CD8-positive, alpha-beta memory T cell (primary cell): ENCODE results near the gene MORN1. TPM values are rescaled to one million over a fixed set of nuclear protein-coding genes. Genes with fewer than 3 reads are reported as not detected.
"Not testable (repeated sequence)": the region's sequence is repeated elsewhere in the genome, so short reads cannot be mapped to it uniquely, and the experiment has no call there.

Experiments used
- CTCF ChIA-PET: fragments of 350-600 bp; sonication (Branson Sonifier 250); formaldehyde crosslinking; loops from one replicate; lab custom pipeline; 2021; ENCODE audit warnings: antibody characterized with exemption; lab: Charles Lee
- POLR2A ChIA-PET: fragments of 350-600 bp; sonication (Branson Sonifier 250); formaldehyde crosslinking; loops from one replicate; lab custom pipeline; 2021; ENCODE audit warnings: antibody characterized with exemption; lab: Charles Lee
- DNase-seq, 5 donors: peaks; one replicate each; pipeline versions ENCODE4 v3.0.0 to v3.0.0-alpha.2; 2020 to 2022; ENCODE audit warnings: mixed read lengths in 1 of 5
- H3K27ac ChIP-seq: one replicate; pipeline ENCODE4 v1.7.0; 2013; ENCODE audit warnings: low read depth, mild to moderate bottlenecking, low read length, moderate library complexity
- H3K27me3 ChIP-seq: 2 replicates; pipeline ENCODE4 v1.7.0; 2013; ENCODE audit warnings: low read length, mild to moderate bottlenecking; ENCODE audit not compliant: insufficient read depth, poor library complexity, severe bottlenecking
- H3K36me3 ChIP-seq: 2 replicates; pipeline ENCODE4 v1.7.0; 2013; ENCODE audit warnings: mild to moderate bottlenecking, low read length, moderate library complexity; ENCODE audit not compliant: insufficient read depth
- H3K4me1 ChIP-seq: 2 replicates; pipeline ENCODE4 v1.7.0; 2013; ENCODE audit warnings: mild to moderate bottlenecking, low read length, moderate library complexity; ENCODE audit not compliant: insufficient read depth
- H3K4me3 ChIP-seq: 2 replicates; pipeline ENCODE4 v1.7.0; 2013; ENCODE audit warnings: mild to moderate bottlenecking, low read length
- H3K9me3 ChIP-seq: 2 replicates; pipeline ENCODE4 v1.7.0; 2013; ENCODE audit warnings: mild to moderate bottlenecking, low read length
- H3K27ac Mint-ChIP-seq, 8 donors: one replicate each; pipeline ENCODE4 v1.8.0; 2020 to 2021; ENCODE audit warnings: mixed read lengths in 8 of 8, mild to moderate bottlenecking in 6 of 8, inconsistent platforms in 3 of 8, moderate library complexity in 3 of 8
- H3K27me3 Mint-ChIP-seq, 2 donors: one replicate each; pipeline ENCODE4 v1.8.0; 2020 to 2021; ENCODE audit warnings: mixed read lengths in 2 of 2, mild to moderate bottlenecking in 1 of 2, moderate library complexity in 1 of 2
- H3K36me3 Mint-ChIP-seq, 3 donors: one replicate each; pipeline ENCODE4 v1.8.0; 2020 to 2021; ENCODE audit warnings: mixed read lengths in 3 of 3, inconsistent platforms in 1 of 3, mild to moderate bottlenecking in 1 of 3
- H3K4me1 Mint-ChIP-seq, 3 donors: one replicate each; pipeline ENCODE4 v1.8.0; 2020 to 2021; ENCODE audit warnings: mixed read lengths in 3 of 3, inconsistent platforms in 1 of 3, mild to moderate bottlenecking in 1 of 3
- H3K4me3 Mint-ChIP-seq, 7 donors: one replicate each; pipeline ENCODE4 v1.8.0; 2020 to 2021; ENCODE audit warnings: mixed read lengths in 7 of 7, mild to moderate bottlenecking in 6 of 7, moderate library complexity in 4 of 7, inconsistent platforms in 2 of 7
- H3K9me3 Mint-ChIP-seq, 5 donors: one replicate each; pipeline ENCODE4 v1.8.0; 2020 to 2022; ENCODE audit warnings: mixed read lengths in 5 of 5, mild to moderate bottlenecking in 3 of 5, moderate library complexity in 2 of 5, inconsistent platforms in 1 of 5
- polyA plus RNA-seq: library from polyadenylated mRNA; unstranded; fragments of 300-500 nt; fragmentation: Illumina TruSeq; gene quantifications from one replicate; pipeline ENCODE4 v1.2.3, GENCODE V29; 2021
- total RNA-seq, 2 experiments: library from RNA; stranded (reverse); gene quantifications; one replicate each; pipeline ENCODE4 v1.2.3, GENCODE V29; 2021

Gene MORN1
- total and polyA plus RNA-seq, 3 experiments from 2014 or later: 3.3 to 10.4 (median 9.4) TPM

DNA sequence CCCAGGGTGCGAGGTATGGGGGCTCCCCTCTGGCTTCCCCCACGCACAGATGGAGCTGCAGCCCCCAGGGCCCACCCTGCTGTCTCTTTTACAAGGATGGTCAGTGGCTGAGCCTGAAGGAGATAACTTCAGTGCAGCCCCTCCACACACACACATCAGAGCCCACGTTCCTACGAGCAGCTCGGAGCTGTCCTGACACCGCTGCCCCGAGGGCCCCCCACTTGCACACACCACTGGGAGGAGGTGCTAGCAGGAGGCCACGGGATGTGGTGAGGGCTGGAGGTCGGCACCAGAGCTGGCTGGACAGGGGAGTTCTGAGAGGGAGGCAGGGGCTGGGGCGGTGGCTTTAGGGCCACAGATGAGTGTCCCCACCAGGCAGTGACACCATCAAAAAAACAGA is 53.9 kb downstream of the MORN1 start:
- Histone ChIP-seq H3K36me3 (no peaks in the 10 kb centered on the region), H3K9me3 (no peaks in the 10 kb centered on the region), H3K4me3 (no peak overlapping the region), H3K27ac (no peak overlapping the region), H3K27me3 (no peaks in the 10 kb centered on the region), H3K4me1 (no peaks in the 10 kb centered on the region)
- H3K36me3 Mint-ChIP-seq: no peaks in the 10 kb centered on the region
- no peak overlapping the region for H3K27ac Mint-ChIP-seq
- ChIA-PET POLR2A (no interaction called here), CTCF (no interaction called here)
- no peaks in the 10 kb centered on the region for H3K4me1 Mint-ChIP-seq
- H3K27me3 Mint-ChIP-seq: no peaks in the 10 kb centered on the region
- no peak overlapping the region for H3K4me3 Mint-ChIP-seq
- H3K9me3 Mint-ChIP-seq: no peaks in the 10 kb centered on the region
- no peak for DNase-seq

DNA sequence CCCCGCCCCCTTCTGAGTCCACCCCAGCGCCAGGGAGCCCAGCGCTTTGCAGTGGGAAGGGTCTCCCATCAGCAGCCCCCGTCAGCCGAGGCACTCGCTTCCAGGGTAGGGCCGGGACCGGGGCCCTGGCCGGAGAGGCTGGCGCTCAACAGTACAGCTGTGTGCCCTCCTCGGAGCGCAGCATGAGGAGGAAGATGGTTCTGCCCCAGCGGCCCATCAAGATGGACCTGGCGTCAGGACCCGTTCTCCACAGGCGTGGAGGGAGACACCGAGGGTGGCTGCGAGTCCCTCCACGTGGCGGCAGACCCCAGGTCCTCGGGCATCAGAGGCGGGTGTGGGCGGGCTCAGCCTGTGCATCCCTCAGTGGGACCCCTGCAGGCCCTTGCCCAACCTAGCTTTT is 54.3 kb downstream of the MORN1 start:
- H3K27ac Mint-ChIP-seq: no peak overlapping the region
- no peaks in the 10 kb centered on the region for H3K27me3 Mint-ChIP-seq
- no peaks in the 10 kb centered on the region for H3K36me3 Mint-ChIP-seq
- H3K9me3 Mint-ChIP-seq: no peaks in the 10 kb centered on the region
- H3K4me1 Mint-ChIP-seq: no peaks in the 10 kb centered on the region
- no peak overlapping the region for H3K27ac ChIP-seq
- no peak overlapping the region for H3K4me3 Mint-ChIP-seq
- ChIA-PET CTCF (no interaction called here), POLR2A (no interaction called here)
- no peak for DNase-seq
- no peaks in the 10 kb centered on the region for H3K36me3 ChIP-seq
- H3K27me3 ChIP-seq: no peaks in the 10 kb centered on the region
- H3K9me3 ChIP-seq: no peaks in the 10 kb centered on the region
- no peak overlapping the region for H3K4me3 ChIP-seq
- no peaks in the 10 kb centered on the region for H3K4me1 ChIP-seq

DNA sequence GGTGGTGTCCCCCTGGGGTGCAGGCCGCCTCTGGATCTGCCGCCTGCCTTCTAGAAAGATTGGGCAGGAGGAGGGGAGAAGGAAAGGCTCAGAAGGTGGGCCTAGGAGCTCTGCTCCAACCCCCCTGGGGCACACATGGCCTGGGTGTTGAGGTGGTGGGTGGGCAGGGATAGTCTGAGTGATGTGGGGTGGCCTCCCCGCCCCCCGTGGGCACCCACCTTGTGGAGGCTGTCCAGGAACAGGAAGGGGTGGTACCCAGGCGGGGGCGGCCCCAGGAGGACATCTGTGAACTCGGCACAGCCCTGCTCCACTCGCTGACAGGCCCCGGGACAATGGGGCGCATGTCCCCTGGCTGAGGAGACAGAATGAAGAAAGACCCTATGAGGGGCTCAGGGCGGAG is 54.9 kb downstream of the MORN1 start:
- POLR2A ChIA-PET: no interaction called here
- peak overlapping the region in 1 of 8 donors; percentile 54 for H3K27ac Mint-ChIP-seq

DNA sequence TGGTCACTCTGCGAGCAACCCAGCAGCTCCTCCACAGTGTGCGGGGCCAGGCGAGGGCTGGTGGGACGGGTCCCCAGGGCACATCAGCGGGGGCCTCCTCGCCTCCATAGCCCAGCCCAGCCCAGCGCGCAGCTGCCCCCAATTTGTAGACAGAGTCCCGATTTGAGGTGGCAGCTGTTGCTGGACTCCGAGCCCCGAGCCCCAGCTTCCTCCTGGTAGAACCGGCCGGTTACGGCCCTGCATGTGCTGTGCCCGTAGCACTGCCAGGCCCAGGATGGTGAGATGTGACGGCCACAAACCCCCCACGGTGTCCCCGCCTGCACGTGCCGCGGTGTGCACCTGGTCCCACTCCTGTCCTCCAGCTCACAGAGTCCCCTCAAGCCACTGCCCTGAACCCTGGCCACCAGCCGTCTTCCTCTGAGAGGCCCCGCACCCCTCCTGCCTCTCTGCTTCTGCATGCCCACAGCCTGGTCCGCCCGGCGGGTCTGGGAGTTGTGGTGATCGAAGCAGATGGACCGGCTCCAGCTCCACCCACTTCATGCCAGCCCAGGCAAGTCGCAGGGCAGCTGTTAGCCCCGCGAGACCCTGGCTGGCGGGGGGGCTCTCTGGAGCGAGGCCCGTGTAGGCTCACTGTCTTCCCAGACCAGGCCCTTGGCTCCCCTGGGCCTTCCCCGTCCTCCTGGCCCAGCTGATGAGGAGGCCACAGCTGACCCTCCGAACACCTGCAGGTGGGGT is 55.5 kb downstream of the MORN1 start:
- H3K36me3 Mint-ChIP-seq: no peaks in the 10 kb centered on the region
- H3K9me3 Mint-ChIP-seq: no peaks in the 10 kb centered on the region
- no peaks in the 10 kb centered on the region for H3K9me3 ChIP-seq
- no peak overlapping the region for H3K27ac Mint-ChIP-seq
- no peaks in the 10 kb centered on the region for H3K4me1 Mint-ChIP-seq
- H3K4me1 ChIP-seq: no peaks in the 10 kb centered on the region
- no peak overlapping the region for H3K4me3 ChIP-seq
- H3K27me3 ChIP-seq: no peaks in the 10 kb centered on the region
- no peak overlapping the region for H3K4me3 Mint-ChIP-seq
- H3K27me3 Mint-ChIP-seq: no peaks in the 10 kb centered on the region
- DNase-seq: no peak
- no peak overlapping the region for H3K27ac ChIP-seq
- no peaks in the 10 kb centered on the region for H3K36me3 ChIP-seq
- ChIA-PET CTCF (no interaction called here), POLR2A (no interaction called here)

More for the DNA sequence above, 54.9 kb downstream of the MORN1 start:
- H3K27me3 ChIP-seq: no peaks in the 10 kb centered on the region
- no peaks in the 10 kb centered on the region for H3K9me3 ChIP-seq
- H3K36me3 ChIP-seq: no peaks in the 10 kb centered on the region
- CTCF ChIA-PET: no interaction called here
- H3K4me1 Mint-ChIP-seq: no peaks in the 10 kb centered on the region
- H3K27ac ChIP-seq: no peak overlapping the region
- no peaks in the 10 kb centered on the region for H3K27me3 Mint-ChIP-seq
- H3K9me3 Mint-ChIP-seq: no peaks in the 10 kb centered on the region
- H3K4me1 ChIP-seq: no peaks in the 10 kb centered on the region
- no peak overlapping the region for H3K4me3 ChIP-seq
- H3K4me3 Mint-ChIP-seq: no peak overlapping the region
- no peak for DNase-seq
- H3K36me3 Mint-ChIP-seq: no peaks in the 10 kb centered on the region

DNA sequence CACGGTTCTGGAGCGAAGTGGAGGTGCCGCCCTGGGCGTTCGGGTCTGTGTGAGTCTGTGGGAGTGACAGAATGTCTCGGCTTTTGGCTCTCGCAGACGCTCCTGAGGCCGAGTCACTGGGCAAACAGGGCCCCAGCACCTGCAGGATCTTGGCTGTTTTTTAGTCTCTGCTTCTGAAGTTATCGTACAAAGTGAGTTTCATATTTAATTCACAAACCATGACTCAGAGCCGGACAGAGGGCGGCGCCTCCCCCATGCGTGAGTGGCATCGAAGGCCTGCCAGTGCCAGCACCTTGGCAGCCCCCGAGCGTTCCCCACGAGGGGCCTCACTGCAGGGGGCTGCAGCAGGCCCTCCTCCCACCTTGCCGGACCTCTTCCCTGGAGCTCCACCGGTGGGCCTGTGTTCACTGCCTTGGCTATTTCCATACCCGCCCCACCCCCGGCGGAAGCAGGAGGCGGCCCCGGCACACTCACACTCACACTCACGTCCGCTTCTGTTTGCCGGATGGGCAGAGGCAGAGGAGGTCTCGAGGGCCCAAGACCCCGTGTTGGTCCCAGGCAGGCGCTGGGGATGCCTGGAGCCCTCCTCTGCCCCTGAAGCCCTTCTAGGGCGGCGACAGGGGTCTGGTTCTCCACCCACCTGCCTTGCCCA is 56.3 kb downstream of the MORN1 start:
- Histone ChIP-seq H3K27ac (no peak overlapping the region), H3K27me3 (no peaks in the 10 kb centered on the region), H3K9me3 (no peaks in the 10 kb centered on the region), H3K4me3 (no peak overlapping the region), H3K4me1 (no peaks in the 10 kb centered on the region), H3K36me3 (no peaks in the 10 kb centered on the region)
- H3K4me1 Mint-ChIP-seq: no peaks in the 10 kb centered on the region
- H3K27me3 Mint-ChIP-seq: peaks cover 0 to 3% of the 10 kb centered on the region in 2 donors
- H3K27ac Mint-ChIP-seq: no peak overlapping the region
- ChIA-PET CTCF (no interaction called here), POLR2A (no interaction called here)
- no peaks in the 10 kb centered on the region for H3K9me3 Mint-ChIP-seq
- no peaks in the 10 kb centered on the region for H3K36me3 Mint-ChIP-seq
- H3K4me3 Mint-ChIP-seq: peak overlapping the region in 1 of 7 donors; percentile 6
- no peak for DNase-seq

DNA sequence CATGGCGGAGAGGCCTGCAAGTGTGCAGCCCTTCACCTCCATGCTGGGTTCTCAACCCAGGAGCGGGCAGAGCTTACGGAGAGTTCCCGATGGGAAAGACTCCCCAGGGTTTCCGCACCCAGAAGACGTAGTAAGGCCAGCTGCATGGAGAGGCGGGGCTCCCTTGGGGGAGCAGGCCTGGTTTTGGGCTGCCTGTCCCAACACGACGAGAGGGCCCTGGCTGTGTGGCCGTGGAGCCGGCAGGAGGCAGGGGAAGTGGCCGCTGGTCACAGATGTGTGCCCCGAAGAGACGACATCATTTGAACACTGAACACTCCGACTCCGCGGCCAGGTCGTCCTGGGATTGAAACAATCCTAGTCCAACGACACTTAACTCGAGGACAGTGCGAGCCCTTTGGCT is 57.0 kb downstream of the MORN1 start:
- H3K4me3 ChIP-seq: no peak overlapping the region
- no peak for DNase-seq
- H3K9me3 ChIP-seq: no peaks in the 10 kb centered on the region
- Mint-ChIP-seq H3K27me3 (peaks cover 0 to 3% of the 10 kb centered on the region in 2 donors), H3K27ac (peak overlapping the region in 1 of 8 donors; percentile 33), H3K4me1 (no peaks in the 10 kb centered on the region), H3K36me3 (no peaks in the 10 kb centered on the region), H3K4me3 (no peak overlapping the region), H3K9me3 (no peaks in the 10 kb centered on the region)
- H3K4me1 ChIP-seq: no peaks in the 10 kb centered on the region
- CTCF ChIA-PET: no interaction called here
- no peak overlapping the region for H3K27ac ChIP-seq
- H3K36me3 ChIP-seq: no peaks in the 10 kb centered on the region
- POLR2A ChIA-PET: no interaction called here
- H3K27me3 ChIP-seq: no peaks in the 10 kb centered on the region

DNA sequence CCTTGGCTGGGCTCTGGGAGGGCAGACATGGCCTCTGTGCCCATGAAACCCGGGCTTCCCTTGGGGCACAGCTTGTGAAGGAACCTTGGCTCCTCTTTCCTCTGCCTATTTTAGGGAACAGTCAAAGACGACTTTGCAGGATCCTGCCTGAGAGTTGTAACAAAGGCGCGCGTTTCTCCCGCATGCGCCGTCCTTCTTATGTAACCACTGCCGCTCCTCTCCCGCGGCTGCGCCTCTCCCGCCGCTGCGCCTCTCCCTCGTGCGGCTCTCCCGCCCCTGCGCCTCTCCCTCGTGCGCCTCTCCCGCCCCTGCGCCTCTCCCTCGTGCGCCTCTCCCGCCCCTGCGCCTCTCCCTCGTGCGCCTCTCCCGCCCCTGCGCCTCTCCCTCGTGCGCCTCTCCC is 59.8 kb downstream of the MORN1 start:
- H3K9me3 Mint-ChIP-seq, DNase-seq, H3K9me3 ChIP-seq, H3K4me3 Mint-ChIP-seq, H3K4me1 Mint-ChIP-seq, CTCF ChIA-PET, POLR2A ChIA-PET, H3K27ac ChIP-seq, H3K27me3 ChIP-seq, H3K36me3 ChIP-seq, H3K4me1 ChIP-seq, H3K36me3 Mint-ChIP-seq, H3K27me3 Mint-ChIP-seq, H3K4me3 ChIP-seq, H3K27ac Mint-ChIP-seq: not testable (repeated sequence)

DNA sequence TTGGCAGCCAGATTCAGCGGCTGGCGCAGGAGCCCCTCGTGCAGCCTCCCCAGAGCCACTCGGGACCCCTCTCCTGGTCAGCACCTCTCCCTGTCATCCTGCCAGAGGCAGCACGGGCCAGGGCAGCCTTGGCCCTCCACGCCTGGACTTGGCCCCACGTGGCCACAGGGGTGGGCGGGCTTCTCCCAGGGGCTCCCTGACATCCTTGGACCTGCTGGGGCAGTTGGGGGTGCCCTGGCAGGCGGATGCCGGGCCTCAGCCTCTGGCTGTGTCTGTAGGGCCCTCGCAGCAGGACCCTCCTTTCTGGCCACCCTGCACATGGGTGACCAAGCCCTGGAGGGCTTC is 60.2 kb downstream of the MORN1 start:
- POLR2A ChIA-PET: no interaction called here
- no peaks in the 10 kb centered on the region for H3K9me3 Mint-ChIP-seq
- CTCF ChIA-PET: no interaction called here

More for the DNA sequence above, 60.2 kb downstream of the MORN1 start:
- Mint-ChIP-seq H3K4me1 (no peaks in the 10 kb centered on the region), H3K4me3 (no peak overlapping the region), H3K27me3 (peaks cover 5 to 8% of the 10 kb centered on the region in 2 donors), H3K27ac (no peak overlapping the region), H3K36me3 (peaks cover 0 to 3% (median 0%) of the 10 kb centered on the region in 3 donors)
- Histone ChIP-seq H3K27me3 (no peaks in the 10 kb centered on the region), H3K27ac (no peak overlapping the region), H3K36me3 (no peaks in the 10 kb centered on the region), H3K4me1 (no peaks in the 10 kb centered on the region), H3K4me3 (no peak overlapping the region), H3K9me3 (no peaks in the 10 kb centered on the region)
- DNase-seq: no peak
